Type B pancreatic cell (in vitro differentiated cells): ENCODE results near the gene AP3B1. TPM values are rescaled to one million over a fixed set of nuclear protein-coding genes. Genes with fewer than 3 reads are reported as not detected.

Experiments
- DNase-seq: peaks from one replicate; pipeline ENCODE4 v3.0.0; 2021; ENCODE audit warnings: mixed read lengths; ENCODE audit not compliant: unreplicated experiment; ENCODE audit errors: extremely low spot score
- H3K27ac Mint-ChIP-seq: 2 replicates; pipeline ENCODE4 v1.8.0; 2021; ENCODE audit warnings: mild to moderate bottlenecking, mixed read lengths
- H3K27me3 Mint-ChIP-seq: 2 replicates; pipeline ENCODE4 v1.8.0; 2021; ENCODE audit warnings: mixed read lengths
- H3K36me3 Mint-ChIP-seq: 2 replicates; pipeline ENCODE4 v1.8.0; 2021; ENCODE audit warnings: mixed read lengths
- H3K4me1 Mint-ChIP-seq: one replicate; pipeline ENCODE4 v1.8.0; 2021; ENCODE audit warnings: mixed read lengths; ENCODE audit not compliant: unreplicated experiment
- H3K4me3 Mint-ChIP-seq: 2 replicates; pipeline ENCODE4 v1.8.0; 2021; ENCODE audit warnings: mild to moderate bottlenecking, mixed read lengths
- H3K9me3 Mint-ChIP-seq: 2 replicates; pipeline ENCODE4 v1.8.0; 2021; ENCODE audit warnings: mixed read lengths
- total RNA-seq: library from RNA; stranded (reverse); gene quantifications from 2 replicates; pipeline ENCODE4 v1.2.1, GENCODE V29; 2021; ENCODE audit warnings: low replicate concordance
- TF ChIP-seq, protein P1 (sequence below): fragments of 200-600 bp; sonication (generic); conservative IDR thresholded peaks from 2 replicates; pipeline ENCODE4 v1.5.0; 2021; ENCODE audit warnings: antibody characterized with exemption, mild to moderate bottlenecking

AP3B1 gene
- total RNA-seq, 1 donor from 2014 or later, result 48.4 TPM

DNA sequence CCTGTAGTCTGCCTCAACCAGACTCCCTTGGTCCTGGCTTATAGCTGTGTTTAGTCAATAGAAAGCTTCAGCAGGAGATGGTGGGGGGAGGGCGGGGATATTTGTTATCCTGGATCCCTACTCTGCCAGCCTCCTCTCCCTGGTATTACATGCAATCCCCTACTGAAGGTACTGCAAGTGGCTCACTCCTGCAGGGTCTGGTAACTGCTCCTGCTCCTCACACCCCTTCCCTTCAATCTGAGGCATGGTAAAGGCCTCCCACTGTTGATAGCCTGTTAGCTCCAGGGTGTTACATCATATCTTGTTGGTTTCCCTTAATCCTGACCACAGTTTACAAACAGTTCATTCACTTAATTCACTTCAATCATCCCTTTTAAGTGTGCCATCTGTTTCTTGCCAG lies 137.5 kb downstream of the AP3B1 start:
- Mint-ChIP-seq H3K9me3 (peaks cover 19% of the 10 kb centered on the region), H3K27ac (no peak overlapping the region), H3K27me3 (no peaks in the 10 kb centered on the region), H3K4me3 (no peak overlapping the region), H3K4me1 (no peaks in the 10 kb centered on the region), H3K36me3 (peaks cover 53% of the 10 kb centered on the region)
- TF ChIP-seq, protein P1, sequence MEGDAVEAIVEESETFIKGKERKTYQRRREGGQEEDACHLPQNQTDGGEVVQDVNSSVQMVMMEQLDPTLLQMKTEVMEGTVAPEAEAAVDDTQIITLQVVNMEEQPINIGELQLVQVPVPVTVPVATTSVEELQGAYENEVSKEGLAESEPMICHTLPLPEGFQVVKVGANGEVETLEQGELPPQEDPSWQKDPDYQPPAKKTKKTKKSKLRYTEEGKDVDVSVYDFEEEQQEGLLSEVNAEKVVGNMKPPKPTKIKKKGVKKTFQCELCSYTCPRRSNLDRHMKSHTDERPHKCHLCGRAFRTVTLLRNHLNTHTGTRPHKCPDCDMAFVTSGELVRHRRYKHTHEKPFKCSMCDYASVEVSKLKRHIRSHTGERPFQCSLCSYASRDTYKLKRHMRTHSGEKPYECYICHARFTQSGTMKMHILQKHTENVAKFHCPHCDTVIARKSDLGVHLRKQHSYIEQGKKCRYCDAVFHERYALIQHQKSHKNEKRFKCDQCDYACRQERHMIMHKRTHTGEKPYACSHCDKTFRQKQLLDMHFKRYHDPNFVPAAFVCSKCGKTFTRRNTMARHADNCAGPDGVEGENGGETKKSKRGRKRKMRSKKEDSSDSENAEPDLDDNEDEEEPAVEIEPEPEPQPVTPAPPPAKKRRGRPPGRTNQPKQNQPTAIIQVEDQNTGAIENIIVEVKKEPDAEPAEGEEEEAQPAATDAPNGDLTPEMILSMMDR, result no peak
- no peak for DNase-seq

DNA sequence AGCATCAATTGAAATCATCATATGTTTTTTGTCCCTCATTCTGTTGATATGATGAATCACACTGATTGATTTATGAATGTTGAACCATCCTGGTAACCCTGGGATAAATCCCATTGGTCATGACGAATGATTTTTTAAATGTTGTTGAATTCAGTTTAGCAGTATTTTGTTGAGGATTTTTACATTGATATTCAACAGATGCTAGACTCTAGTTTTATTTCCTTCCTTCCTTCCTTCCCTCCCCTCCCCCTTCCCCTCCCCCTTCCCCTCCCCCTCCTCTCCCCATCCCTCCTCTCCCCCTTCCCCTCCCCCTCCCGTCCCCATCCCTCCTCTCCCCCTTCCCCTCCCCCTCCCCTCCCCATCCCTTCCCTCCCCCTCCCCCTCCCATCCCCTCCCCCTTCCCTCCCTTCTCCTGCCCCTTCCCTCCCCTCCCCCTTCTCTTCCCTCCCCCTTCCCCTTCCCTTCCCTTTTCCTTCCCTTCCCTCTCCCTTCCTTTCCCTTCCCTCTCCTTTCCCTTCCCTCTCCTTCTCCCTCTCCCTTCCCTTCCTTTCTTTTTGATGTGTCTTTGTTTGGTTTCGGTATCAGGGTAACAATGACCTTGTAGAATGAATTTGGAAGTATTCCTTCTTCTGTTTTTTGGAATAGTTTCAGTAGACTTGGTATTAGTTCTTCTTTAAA lies 142.8 kb downstream of the AP3B1 start:
- Mint-ChIP-seq H3K4me3 (no peak overlapping the region), H3K9me3 (peaks cover 13% of the 10 kb centered on the region), H3K27ac (no peak overlapping the region), H3K4me1 (no peaks in the 10 kb centered on the region), H3K36me3 (peaks cover 56% of the 10 kb centered on the region), H3K27me3 (no peaks in the 10 kb centered on the region)
- DNase-seq, result no peak
- TF ChIP-seq, protein P1, result no peak

DNA sequence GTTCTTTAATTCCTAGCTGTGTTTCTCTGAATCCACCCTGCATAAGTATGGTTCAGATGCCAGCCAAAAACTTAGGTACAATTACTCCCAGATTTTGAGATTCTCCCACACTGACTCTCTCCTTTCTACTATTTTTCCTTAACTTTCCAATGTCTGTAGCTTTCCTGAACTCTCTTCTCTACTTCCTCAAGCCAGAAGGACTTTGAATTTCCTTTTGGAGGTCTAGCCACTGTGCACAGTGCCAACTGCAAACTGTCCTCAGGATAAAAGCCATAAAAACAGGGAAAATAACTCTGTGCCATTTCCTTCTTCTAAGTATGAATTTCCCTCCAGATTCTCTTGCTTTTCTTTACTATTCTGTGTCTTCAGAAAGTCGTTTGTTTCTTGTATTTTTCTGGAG lies 157.2 kb downstream of the AP3B1 start:
- TF ChIP-seq, protein P1, result no peak
- Mint-ChIP-seq H3K4me1 (no peaks in the 10 kb centered on the region), H3K27ac (no peak overlapping the region), H3K36me3 (peaks cover 22% of the 10 kb centered on the region), H3K27me3 (no peaks in the 10 kb centered on the region), H3K9me3 (no peaks in the 10 kb centered on the region), H3K4me3 (no peak overlapping the region)
- no peak for DNase-seq

DNA sequence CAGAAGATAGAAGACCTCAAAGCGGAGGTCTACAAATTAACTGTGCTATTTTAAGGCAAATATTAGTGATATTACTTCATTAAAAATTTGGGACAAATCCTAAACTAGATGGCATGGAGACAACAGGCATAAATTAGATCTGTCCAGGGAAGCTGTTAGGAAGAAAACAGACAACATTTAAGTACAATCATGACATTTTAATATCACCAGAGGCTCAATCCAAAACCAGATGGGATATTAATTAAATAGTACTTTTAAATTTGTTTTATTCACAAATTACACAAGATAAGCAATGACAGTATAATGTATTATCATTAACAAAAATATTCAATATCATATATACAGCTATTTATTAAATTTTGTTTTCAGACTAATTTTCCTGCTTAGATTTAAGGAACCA lies 161.1 kb downstream of the AP3B1 start:
- Mint-ChIP-seq H3K4me1 (no peaks in the 10 kb centered on the region), H3K9me3 (no peaks in the 10 kb centered on the region), H3K4me3 (no peak overlapping the region), H3K36me3 (peaks cover 13% of the 10 kb centered on the region), H3K27me3 (no peaks in the 10 kb centered on the region), H3K27ac (no peak overlapping the region)
- no peak for DNase-seq
- TF ChIP-seq, protein P1, result no peak

DNA sequence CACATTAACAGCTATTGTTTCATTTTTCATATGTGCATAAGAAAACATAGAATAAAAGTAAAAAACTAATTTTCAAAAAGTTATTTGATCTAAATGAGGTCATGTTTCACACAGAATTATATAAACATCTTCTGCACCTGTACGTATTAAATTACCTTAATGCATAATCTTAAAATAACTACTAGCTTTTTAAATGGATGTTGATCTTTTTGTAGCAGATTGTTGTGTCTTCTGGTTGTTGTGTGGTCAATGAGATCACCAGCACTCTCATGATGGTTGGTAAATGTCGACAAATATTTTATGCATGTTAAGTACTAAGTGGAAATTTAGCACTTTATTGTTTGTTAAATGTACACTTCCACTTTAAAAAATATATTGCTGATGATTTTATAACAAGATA lies 162.0 kb downstream of the AP3B1 start:
- H3K27me3 Mint-ChIP-seq, result no peaks in the 10 kb centered on the region
- TF ChIP-seq, protein P1, result no peak
- H3K36me3 Mint-ChIP-seq, result peaks cover 13% of the 10 kb centered on the region
- H3K4me1 Mint-ChIP-seq, result no peaks in the 10 kb centered on the region
- no peak overlapping the region for H3K27ac Mint-ChIP-seq
- no peak for DNase-seq
- H3K4me3 Mint-ChIP-seq, result no peak overlapping the region
- H3K9me3 Mint-ChIP-seq, result no peaks in the 10 kb centered on the region
